HG03175 (cell line): ENCODE results near the gene CAPG.
"Not testable (repeated sequence)": the region's sequence is repeated elsewhere in the genome, so short reads cannot be mapped to it uniquely, and the experiment has no call there.

Experiments
- ATAC-seq: cut with Tn5 transposase; IDR thresholded peaks from one replicate; pipeline ENCODE4 v1.9.1; 2021; ENCODE audit warnings: mild to moderate bottlenecking, moderate library complexity; ENCODE audit not compliant: unreplicated experiment

CAPG gene, protein sequence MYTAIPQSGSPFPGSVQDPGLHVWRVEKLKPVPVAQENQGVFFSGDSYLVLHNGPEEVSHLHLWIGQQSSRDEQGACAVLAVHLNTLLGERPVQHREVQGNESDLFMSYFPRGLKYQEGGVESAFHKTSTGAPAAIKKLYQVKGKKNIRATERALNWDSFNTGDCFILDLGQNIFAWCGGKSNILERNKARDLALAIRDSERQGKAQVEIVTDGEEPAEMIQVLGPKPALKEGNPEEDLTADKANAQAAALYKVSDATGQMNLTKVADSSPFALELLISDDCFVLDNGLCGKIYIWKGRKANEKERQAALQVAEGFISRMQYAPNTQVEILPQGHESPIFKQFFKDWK

DNA sequence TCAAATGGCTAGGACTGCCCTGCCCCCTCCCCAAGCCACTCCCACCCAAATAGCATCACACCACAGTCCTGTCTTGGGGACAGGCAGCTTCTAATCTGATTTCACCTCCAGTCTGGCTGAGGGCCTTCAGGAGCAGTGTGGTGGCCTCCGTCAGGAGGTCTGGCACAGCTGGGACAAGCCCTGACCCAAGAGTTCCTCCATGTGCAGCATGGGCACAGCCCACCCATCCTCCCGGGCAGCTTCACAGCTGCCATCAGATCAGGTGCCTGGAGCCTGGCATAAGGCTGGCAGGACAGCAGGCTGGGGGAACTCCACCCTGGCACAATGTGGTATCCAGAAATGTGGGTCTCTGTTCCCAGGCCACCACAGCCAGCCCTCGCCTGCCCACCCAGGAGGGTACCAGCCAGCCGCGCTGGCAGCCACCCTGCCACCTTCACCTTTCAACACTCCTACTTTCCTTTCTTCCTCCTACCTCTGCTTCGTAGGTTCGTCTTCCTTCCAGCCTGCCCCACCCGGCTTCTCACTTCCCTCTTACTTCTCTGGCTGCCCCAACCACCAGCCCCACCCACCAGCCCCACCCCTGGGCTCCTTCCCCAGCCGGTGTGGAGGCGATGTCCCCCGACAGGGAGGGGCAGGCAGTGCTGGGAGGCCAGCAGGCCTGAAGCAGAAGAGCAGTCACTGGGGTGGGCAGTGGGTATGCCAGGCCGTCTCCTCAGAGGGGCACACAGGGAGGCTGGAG lies at the start of gene CAPG:
Gene CAPG (minus strand): TSS at position 522 of the 739 bp plus-strand sequence. CDS start 8,221 bp downstream, outside the sequence.
- ATAC-seq = peak; percentile 72

DNA sequence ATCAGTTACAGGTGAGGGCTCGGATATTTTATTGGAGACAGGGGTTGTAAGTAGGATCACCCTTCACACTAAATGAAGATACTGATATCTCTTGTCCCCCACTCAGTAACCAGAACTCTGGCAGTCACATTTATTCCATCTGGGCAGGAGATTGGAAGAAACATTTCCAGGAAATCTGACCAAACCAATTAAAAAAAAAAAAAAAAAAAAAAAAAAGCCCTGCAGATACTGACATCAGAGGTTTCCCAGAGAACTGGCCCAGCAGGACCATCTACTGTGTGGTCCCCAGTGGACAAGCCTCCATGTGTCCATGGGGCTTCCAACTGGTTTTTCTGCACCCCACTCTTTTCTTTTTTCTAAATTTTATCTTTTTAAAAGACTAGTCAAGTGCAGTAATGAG lies 49.6 kb upstream of the CAPG start:
- ATAC-seq = no peak

DNA sequence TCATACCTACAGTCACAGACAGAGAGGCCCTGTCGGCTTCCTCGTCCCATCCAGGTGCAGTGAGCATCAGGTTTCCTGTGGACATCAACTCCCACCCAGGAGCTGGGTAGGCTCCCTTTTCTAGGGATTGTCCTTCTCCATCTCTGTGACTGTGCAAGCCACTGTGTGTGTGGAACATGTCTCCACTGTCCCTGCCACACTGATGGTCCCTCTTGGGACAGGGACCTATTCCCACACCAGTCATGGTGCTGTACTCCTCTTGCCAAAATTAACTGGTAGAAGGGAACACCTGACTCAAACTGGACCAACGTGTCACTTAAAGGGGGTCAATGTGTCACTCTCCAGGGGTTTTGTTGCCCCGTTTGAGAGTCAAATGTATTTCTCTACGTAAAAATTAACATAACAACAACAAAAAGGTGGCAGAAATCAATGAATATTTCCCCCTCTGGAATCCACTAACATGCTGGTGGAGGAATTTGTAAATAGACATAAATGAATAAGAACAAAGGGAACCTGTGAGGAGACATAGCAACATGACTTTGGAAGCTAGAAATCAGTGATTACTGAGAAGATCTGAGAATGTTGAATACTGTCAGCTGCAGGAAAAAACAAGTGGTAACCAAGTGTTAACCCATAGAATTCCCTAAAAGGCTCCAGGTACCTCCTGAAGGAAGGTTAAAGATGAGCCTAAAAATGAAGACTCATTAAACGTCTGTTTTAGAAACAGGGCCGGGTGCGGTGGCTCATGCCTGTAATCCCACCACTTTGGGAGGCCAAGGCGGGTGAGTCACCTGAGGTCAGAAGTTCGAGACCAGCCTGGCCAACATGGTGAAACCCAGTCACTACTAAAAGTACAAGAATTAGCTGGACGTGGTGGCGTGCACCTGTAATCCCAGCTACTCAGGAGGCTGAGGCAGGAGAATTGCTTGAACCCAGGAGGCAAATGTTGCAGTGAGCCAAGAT lies 48.7 kb upstream of the CAPG start:
- no peak for ATAC-seq

DNA sequence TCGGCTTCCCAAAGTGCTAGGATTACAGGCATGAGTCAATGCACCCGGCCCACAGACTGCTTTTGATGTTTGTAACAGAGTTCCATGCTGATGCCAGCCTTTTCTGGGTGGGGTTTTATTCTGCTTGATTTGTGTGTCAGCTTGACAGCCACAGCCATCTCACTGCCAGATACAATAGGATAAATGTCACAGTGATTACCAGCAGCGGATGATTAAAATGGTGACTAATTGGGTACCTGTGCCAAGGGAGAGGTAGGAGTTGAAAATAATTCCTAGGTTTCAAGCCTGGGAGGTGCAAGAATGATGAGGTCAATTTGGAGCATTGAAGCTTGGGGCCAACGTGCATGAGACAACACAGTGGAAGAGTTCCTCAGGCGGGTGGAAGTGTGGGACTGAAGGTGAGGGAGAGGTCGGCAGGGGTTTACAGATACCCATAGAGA lies 47.7 kb upstream of the CAPG start:
- ATAC-seq = no peak

DNA sequence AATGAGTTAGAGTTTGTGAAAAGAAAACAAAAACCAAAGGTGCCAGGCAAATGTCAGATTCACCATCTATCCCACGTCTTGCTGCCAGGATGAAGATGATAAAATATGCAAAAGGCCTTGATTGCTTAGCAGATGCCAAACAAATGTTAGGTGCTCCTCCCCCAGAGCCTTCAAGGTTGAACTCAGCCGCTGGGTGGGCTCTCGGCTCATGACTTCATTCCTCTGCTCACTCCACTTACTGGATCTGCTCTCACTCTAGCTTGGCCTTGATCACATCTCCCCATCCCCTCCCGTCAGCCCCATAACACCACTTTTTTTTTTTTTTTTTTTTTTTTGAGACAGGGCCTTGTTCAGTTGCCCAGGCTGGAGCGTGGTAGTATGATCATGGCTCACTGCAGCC lies 46.9 kb upstream of the CAPG start:
- no peak for ATAC-seq

DNA sequence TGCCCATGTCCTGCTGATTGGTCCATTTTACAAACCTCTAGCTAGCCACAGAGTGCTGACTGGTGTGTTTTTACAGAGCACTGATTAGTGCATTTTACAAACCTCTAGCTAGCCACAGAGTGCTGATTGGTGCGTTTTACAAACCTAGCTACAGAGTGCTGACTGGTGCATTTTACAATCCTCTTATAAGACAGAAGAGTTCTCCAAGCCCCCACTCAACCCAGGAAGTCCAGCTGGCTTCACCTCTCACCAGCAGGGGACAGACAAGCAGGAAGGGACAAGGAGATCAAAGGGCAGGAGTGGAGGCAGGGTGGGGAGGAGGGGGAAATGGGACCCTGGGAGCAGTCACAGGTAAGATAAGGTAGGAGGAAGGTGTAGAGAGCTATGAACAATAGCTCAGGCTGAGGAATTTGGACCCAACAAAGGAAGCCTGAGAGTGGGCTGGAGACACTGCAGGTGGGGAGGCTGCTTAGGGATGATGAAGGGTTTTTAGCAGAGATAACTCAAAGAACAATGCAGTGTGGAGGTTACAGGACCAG lies 45.5 kb upstream of the CAPG start:
- no peak for ATAC-seq

DNA sequence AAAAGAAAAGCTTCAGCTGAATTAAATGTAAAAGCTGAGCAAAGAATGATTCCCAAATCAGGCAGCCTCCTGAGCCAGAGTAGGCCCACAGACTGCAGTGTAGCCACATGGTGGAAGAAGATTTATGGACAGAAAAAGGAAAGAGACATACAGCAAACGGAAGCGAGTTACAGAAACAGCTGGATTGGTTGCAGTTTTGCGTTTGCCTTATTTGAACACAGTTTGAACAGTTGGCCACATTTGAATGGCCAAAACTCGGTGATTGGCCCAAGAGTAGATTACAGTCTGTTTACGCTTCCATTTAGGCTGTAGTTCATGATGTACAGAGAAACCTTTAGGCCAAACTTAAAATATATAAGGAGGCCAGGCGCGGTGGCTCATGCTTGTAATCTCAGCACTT lies 43.4 kb upstream of the CAPG start:
- no peak for ATAC-seq

DNA sequence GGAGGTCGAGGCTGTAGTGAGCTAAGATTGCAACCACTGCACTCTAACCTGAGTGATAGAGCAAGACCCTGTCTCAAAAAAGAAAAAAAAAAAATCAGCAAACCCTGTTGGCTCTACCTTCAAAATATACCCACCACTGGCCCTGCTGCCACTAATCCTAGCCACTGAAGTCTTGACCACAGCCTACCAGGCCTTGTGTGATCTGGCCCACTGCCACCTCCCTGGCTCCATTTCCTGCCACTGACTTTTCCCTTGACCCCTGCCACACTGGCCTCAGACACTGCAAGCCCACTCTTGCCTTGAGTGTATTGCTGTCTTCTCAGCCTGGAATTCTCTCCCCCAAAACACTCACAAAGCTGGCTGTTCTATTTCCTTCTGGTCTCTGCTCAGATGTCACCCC lies 42.1 kb upstream of the CAPG start:
- no peak for ATAC-seq

DNA sequence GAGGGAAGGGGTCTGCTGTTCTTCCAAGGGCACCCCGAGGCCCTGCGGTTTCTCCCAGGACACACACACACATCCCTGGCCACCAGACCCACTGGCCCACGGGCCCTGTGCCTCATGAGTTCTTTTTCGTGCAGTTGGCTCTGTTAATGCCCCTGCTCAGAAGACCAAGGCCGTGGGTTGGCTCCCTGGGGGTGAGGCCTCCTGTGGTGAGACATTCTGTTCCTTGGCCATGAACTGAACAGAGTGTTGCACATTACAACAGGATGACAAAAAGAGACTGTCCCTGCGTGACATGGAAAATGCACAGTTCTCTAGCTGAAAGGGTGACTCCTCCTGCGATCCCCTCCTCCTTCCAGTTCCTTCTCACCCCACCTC lies 39.0 kb upstream of the CAPG start:
- no peak for ATAC-seq

DNA sequence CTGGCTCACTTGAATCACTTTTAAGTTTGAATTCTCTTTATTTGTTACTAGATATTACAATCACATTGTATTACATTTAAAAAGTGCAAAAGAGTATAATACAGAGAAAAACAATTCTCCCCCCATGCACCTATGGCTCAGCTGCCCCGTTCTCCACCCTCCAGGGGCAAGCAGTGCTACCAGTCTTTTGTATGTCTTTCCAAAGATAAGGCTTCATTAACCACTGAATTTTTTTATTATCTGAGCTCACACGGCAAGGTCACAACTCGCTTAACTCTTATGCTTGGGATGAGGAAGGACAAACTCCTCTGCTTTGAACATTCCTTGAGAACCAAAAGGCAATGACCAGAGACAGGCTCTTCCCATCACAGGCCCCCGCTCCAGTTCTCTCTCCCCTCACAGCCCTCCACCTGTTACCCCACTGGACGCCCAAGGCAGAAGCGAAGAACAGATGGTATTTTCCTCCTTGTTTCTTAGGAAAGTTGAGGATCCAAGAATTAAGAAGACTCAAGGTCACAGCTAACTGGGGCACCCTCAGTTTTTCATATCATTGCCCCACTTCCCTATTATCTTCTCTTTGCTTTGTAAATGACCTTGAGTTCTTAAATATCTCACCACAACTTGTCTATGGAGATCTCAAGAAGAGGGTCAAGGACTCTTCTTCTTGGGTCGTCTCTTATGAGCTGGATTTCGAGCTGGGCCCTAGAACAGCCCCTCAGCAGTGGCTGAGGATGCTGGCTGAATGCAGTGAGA lies 38.5 kb upstream of the CAPG start:
- ATAC-seq = no peak

DNA sequence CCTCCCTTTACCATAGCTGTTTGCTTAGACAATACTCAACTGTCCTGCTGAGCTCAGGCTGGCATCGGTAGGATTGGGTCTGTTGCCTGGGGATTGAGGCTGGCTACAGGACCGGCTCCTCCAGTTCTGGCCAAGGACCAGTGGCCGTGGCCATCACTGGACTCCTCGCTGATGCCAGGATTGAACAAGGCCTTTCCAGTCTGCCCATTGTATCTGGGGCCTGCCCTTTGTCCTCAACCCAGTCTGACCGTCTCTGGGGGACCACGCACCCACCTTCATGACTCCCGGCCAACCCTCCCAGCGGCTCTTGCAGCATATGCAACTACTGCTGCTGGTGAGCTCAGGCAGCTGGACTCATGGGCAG lies 37.0 kb upstream of the CAPG start:
- no peak for ATAC-seq

DNA sequence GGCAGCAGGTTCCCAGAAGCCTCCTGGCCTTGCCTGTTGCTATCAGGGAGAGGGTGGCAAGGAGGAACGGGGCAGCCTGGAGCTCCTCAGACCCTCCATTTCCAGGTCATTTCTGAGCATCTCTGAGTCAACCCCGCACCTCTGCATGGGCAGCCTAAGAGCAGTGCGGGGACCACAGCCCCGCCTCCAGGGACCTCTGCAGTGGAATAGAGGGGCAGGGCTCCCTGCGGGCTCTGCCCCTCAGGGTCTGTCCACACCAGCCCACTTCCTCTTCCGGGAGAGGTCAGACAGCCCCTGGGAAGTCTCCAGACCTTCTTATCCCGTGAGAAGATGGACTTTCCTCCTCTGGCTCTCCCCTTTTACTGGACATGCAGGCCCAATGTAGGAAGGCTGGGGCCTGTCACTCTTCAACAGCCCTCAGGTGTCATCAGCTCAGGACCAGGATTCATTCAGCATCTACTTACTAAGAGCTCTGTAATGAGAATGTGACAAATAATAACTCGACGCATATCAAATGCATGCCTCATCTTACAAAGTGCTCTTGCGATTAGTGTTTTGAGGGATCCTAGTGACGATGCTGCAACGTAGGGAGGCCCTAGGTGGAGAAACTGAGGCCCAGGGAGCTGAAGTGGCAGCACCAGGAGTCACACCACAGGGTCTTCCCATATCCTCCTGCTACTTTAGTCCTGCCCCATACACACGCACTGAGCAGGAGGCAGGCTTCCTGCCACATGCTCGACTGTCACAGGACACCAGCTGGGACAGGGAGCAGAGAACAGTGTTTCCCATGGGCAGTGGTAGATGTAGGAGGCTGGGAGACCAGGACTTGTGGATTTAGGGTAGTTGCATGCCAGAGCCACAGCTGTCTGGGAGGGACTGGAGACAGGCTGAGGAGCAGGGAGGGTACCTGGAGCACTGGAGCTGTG lies 36.4 kb upstream of the CAPG start:
- ATAC-seq = no peak

DNA sequence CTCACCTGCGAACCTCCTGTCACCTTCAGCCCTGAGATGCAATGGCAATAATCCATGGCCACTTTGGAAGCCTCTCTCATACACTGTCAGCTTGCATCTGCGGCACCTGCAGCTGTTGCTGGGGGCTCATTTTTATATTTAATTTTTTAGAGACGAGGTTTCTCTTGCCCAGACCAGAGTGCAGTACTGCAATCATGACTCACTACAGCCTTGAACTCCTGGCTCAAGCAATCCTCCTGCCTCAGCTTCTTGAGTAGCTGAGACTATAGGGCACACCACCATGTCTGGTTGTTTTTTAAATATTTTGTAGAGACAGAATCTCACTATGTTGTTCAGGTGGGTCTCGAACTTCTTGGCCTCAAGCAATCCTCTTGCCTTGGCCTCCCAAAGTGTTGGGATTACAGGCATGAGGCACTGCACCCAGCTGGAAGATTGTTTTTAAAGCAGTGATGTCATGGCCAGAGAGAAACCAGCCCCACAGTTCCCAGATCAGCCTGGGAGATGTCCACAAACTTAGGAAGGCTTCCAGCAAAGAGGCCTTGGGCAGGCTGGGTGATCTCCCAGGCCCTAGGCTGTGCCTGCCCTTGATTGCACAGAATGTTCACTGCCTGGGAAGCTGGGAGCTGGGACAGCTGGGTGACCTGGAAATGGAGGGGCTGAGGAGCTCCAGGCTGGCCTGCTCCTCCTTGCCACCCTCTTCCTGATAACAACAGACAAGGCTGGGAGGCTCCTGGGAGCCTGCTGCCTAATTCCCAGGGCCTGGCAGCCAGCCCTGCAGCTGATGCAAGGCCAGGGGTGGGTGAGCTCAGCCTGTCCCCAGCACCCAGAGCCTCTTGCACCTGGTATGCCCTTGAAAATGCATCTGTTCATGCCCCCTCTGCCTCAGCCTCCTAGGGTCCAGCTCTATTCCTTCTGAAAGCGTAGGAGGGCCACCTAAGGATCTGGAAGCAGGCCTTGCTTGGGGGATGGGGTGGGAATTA lies 35.4 kb upstream of the CAPG start:
- ATAC-seq = no peak

DNA sequence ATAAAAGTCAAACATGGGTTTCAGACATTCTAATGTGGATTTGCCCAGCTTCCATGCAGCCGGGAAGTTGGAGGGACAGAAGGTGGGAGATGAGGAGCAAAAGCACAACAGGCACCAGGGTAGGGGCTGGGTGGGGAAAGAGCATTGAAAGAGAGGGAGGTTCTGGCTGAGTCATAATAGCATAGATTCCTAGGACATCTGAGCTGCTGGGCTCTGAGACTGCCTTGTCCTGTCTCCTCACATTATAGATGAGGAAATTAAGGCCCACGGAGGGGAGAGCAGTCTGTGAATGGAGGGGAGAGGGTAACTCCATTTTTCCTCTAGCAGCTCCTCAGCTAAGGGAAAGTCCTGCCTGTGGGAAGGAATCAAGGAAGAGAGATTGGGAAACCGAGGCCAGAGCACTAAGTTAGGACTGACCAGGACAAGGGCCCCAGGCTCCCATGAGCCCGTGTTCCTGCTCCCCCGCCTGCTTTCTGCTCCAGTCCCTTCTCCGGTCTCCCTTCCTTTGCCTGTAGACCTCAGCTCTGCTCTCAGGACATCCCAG lies 34.5 kb upstream of the CAPG start:
- no peak for ATAC-seq

DNA sequence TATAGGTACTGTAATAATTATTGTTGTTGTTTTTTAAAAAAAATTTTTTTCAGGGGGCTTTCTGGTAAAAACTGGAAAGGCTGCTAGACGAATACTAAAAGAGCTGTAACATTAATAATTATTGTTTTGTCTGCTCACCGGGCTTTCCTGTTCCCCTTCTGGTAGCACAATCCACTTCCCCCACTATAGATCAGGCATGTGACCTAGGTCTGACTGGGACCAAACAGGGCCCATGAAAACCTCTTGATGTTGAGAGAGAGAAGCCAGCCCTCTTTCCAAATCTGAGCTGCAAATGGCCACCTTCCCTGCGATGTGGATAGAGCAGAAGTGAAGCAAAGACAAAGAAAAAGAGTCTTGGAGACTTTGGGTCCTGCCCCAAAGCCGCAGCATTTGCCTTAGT lies 31.7 kb upstream of the CAPG start:
- no peak for ATAC-seq

DNA sequence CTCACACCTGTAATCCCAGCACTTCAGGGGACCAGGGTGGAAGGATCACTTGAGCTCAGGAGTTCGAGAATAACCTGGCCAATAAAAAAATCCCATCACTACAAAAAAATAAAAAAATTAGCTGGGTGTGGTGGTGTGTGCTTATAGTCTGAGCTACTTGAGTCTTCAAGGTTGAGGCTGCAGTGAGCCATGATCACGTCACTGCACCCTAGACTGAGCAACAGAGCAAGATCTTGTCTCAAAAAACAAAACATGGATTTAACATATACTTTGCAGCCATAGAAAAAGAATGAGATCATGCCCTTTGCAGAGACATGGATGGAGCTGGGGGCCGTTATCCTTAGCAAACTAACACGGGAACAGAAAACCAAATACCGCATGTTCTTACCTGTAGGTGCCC lies 30.6 kb upstream of the CAPG start:
- ATAC-seq = no peak

DNA sequence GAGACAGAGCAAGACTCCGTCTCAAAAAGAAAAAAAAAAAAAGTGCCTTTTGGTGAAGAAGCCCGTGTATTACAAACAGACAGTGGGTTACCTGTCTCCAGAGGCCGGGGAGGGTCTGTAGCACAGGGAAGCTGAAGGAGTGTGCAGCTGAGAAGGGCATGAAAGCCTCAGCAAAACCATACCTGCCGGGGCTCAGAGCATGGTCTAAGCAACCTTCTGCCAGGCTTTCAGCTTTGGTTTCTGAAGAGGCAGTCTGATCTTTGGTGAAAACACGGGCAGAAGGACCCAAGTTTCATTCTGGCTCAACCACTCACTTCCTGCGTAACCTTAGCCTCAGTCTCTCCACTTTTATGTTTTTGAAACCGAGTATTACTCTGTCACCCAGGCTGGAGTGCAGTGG lies 29.8 kb upstream of the CAPG start:
- ATAC-seq = no peak

DNA sequence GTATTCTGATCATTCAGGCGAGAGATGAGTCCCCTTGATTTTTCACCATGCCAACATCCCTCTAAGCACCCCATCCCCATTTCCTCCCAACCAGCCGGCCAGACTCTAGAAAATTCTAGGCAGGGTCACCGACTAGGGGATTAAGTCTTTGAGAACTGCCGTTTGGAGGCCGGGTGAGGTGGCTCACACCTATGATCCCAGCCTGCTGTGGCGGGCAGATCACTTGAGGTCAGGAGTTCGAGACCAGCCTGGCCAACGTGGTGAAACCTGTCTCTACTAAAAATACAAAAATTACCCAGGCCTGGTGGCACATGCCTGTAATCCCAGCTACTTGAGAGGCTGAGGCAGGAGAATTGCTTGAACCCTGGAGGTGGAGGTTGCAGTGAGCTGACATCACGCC lies 29.4 kb upstream of the CAPG start:
- ATAC-seq = not testable (repeated sequence)
